Testis (tissue), 2 donors: Measurements from ENCODE around the gene SLCO4A1.

Experiments
- CTCF ChIP-seq, 3 experiments: fragments of 450-650 bp in 2 of 3; fragments of 200-600 bp in 1 of 3; sonication (generic) in 1 of 3; IDR thresholded peaks; one replicate each; pipeline ENCODE4 v1.5.1; 2016 to 2019; ENCODE audit warnings: antibody characterized with exemption in 3 of 3, mild to moderate bottlenecking in 2 of 3, moderate library complexity in 1 of 3
- POLR2A ChIP-seq: fragments of 450-650 bp; IDR thresholded peaks from one replicate; pipeline ENCODE4 v1.6.1; 2017; ENCODE audit warnings: antibody characterized with exemption, mild to moderate bottlenecking, moderate library complexity

GRCh38 chr20:62624719-62625453 lies 17.4 kb upstream of the SLCO4A1 start:
- no peak for TF ChIP-seq CTCF (IDR thresholded peaks at IDR 0.05)
- no peak for TF ChIP-seq POLR2A
